Neutrophil (primary cell): ENCODE results near the gene LELP1.
"Not testable (repeated sequence)": the region's sequence is repeated elsewhere in the genome, so short reads cannot be mapped to it uniquely, and the experiment has no call there.

Experiments used
- H3K27ac ChIP-seq: fragments of 200-600 bp; sonication (generic); 2 replicates; pipeline ENCODE4 v1.5.1; 2016; ENCODE audit warnings: mild to moderate bottlenecking, moderate library complexity
- H3K27me3 ChIP-seq: fragments of 200-600 bp; sonication (generic); 2 replicates; pipeline ENCODE4 v1.6.0; 2016; ENCODE audit warnings: mild to moderate bottlenecking
- H3K36me3 ChIP-seq: fragments of 200-600 bp; sonication (generic); 2 replicates; pipeline ENCODE4 v1.5.1; 2017
- H3K4me1 ChIP-seq, 2 experiments: fragments of 200-600 bp in 1 of 2; sonication (generic) in 1 of 2; 1 replicate in 1 of 2; 2 replicates in 1 of 2; pipeline versions ENCODE4 v1.5.1 to v1.6.1; 2013 to 2016; ENCODE audit warnings: low read depth in 1 of 2, low read length in 1 of 2, mild to moderate bottlenecking in 1 of 2, moderate library complexity in 1 of 2; ENCODE audit not compliant: control insufficient read depth in 1 of 2, insufficient read depth in 1 of 2
- H3K4me3 ChIP-seq, 2 experiments: fragments of 200-600 bp in 1 of 2; sonication (generic) in 1 of 2; 1 replicate in 1 of 2; 2 replicates in 1 of 2; pipeline ENCODE4 v1.5.1; 2013 to 2016; ENCODE audit warnings: low read depth in 1 of 2, low read length in 1 of 2, mild to moderate bottlenecking in 1 of 2, moderate library complexity in 1 of 2
- H3K9me3 ChIP-seq: fragments of 200-600 bp; sonication (generic); 2 replicates; pipeline ENCODE4 v1.5.1; 2016
- TF ChIP-seq, protein P1 (sequence below): fragments of 200-600 bp; sonication (generic); IDR thresholded peaks from 2 replicates; pipeline ENCODE4 v1.5.1; 2016; ENCODE audit warnings: antibody characterized with exemption

The LELP1 gene

DNA sequence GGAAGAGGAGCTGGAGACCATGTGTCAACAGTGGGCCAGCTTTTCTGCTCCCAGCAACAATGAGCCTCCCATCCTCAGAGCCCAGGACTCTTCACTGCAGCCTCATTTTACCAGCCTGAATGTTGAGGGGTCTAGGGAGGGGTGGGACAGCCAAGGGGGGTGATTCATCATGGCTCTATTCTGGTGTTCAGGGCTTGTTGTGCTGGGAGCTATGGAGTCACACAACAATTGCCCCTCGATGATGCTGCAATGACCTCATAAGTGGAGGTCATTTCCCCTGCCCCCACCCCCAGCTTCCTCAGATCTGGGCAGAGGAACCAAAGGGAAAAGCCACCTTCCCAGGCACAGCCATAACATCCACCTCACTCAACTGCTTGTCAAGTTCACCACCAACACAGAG, at the start of gene LELP1:
Gene LELP1, plus strand, starts transcription at position 301 of the 400 bp plus-strand sequence. CDS start 1,278 bp downstream, outside the sequence.
- TF ChIP-seq, protein P1, sequence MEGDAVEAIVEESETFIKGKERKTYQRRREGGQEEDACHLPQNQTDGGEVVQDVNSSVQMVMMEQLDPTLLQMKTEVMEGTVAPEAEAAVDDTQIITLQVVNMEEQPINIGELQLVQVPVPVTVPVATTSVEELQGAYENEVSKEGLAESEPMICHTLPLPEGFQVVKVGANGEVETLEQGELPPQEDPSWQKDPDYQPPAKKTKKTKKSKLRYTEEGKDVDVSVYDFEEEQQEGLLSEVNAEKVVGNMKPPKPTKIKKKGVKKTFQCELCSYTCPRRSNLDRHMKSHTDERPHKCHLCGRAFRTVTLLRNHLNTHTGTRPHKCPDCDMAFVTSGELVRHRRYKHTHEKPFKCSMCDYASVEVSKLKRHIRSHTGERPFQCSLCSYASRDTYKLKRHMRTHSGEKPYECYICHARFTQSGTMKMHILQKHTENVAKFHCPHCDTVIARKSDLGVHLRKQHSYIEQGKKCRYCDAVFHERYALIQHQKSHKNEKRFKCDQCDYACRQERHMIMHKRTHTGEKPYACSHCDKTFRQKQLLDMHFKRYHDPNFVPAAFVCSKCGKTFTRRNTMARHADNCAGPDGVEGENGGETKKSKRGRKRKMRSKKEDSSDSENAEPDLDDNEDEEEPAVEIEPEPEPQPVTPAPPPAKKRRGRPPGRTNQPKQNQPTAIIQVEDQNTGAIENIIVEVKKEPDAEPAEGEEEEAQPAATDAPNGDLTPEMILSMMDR = no peak
- no peaks in the 10 kb centered on the region for H3K4me1 ChIP-seq
- H3K27ac ChIP-seq = no peak within 1 kb of the TSS
- no peaks in the 10 kb centered on the region for H3K9me3 ChIP-seq
- peaks cover 59% of the 10 kb centered on the region for H3K27me3 ChIP-seq
- no peaks in the 10 kb centered on the region for H3K36me3 ChIP-seq
- no peak within 1 kb of the TSS for H3K4me3 ChIP-seq

DNA sequence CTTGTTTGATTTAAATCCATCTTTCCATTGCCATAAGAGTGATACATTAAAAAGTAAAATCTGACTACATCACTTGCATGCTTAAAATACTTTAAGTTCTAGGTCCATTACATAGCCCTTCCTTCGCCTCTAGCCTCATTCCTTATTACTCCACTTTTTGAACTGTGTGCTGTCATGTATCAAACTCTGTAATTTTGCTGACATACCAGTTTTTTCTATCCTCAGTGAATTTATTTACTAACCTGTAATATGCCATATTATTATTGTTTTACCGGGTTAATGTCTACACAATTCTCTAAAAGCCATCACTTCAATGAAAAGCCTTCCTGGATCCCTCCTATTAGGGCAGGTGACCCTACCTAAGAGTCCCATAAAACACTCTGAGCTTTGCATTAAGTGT, 47.7 kb upstream of the LELP1 start:
- Histone ChIP-seq H3K4me3 (no peak overlapping the region), H3K9me3 (no peaks in the 10 kb centered on the region), H3K36me3 (no peaks in the 10 kb centered on the region), H3K27me3 (peaks cover 29% of the 10 kb centered on the region), H3K27ac (no peak overlapping the region), H3K4me1 (no peaks in the 10 kb centered on the region)
- TF ChIP-seq, protein P1 = no peak

DNA sequence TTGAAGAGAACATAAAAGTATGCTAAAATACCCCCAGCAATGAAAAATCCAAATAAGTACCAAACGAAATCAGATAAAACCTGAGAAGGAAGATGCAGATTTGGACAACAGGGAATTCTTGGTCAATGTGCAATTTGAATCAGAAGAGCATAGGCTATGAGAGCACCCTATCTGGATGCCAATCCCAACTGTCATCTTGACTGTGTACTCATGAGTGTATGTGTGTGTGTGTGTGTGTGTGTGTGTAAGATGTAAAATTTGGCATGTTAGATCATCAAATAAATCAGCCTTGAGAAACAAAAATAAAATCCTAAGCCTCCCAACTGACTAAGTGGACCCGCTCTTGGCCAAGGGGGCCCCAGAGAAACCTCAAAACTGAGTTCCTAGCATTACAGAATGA, 34.5 kb upstream of the LELP1 start:
- TF ChIP-seq, protein P1 = no peak
- Histone ChIP-seq H3K4me1 (no peaks in the 10 kb centered on the region), H3K27me3 (peaks cover 33% of the 10 kb centered on the region), H3K4me3 (no peak overlapping the region), H3K36me3 (no peaks in the 10 kb centered on the region), H3K27ac (no peak overlapping the region), H3K9me3 (no peaks in the 10 kb centered on the region)

DNA sequence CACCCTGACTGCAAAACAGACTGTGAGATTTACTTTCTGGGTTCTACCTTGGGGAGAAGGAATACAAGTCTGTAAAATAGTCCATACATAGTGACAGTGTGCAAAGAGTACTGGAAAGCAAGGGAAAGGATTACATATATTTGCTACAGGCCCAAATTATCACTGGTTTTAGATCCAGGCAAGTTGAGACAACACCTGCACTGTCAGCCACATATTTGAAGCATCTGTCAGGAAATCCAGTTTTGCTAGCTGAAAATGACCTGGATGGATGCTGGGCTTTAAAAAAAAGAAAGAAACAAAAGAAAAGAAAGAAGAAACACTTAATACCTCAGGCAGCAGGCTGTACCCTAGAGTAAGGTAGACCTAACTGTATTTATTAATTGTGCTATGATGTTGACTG, 28.6 kb upstream of the LELP1 start:
- H3K27ac ChIP-seq = no peak overlapping the region
- H3K27me3 ChIP-seq = peaks cover 45% of the 10 kb centered on the region
- no peak overlapping the region for H3K4me3 ChIP-seq
- TF ChIP-seq, protein P1 = no peak
- no peaks in the 10 kb centered on the region for H3K4me1 ChIP-seq
- no peaks in the 10 kb centered on the region for H3K9me3 ChIP-seq
- no peaks in the 10 kb centered on the region for H3K36me3 ChIP-seq

DNA sequence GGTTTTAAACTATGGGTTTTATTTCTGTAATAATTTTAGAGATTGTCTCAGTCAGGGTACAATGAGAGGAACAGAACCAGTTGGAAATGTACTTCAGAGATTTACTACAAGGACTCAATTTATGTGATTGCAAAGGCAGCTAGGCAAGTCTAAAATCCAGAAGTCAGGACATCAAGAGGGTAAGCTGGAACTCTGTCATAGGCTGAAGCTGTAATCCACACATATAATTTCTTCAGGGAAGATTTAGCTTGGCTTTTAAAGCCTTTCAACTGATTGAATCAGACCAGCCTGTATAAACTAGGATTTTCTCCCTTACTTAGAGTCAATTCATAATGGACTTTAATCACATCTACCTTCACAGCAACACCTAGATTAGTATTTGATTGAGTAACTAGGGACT, 24.3 kb upstream of the LELP1 start:
- TF ChIP-seq, protein P1 = no peak
- Histone ChIP-seq H3K4me1 (no peaks in the 10 kb centered on the region), H3K27me3 (peaks cover 57% of the 10 kb centered on the region), H3K27ac (no peak overlapping the region), H3K36me3 (no peaks in the 10 kb centered on the region), H3K9me3 (no peaks in the 10 kb centered on the region), H3K4me3 (no peak overlapping the region)

DNA sequence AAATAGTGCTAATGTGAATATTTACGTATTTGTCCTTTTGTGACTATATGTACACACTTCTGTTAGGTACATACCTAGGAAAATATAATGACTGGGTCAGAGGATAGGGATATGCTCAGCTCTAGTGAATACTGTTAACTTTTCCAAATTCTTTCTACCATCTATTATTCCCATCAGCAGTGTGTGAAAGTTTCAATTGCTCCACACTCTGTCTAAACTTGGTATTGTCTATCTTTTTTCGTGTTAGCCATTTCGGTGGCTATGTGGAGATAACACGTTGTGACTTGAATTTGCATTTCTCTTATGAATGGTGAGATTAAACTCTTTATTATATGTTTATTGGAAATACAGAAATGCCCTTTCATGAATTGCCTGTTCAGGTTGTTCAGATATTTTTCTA, 22.7 kb upstream of the LELP1 start:
- no peaks in the 10 kb centered on the region for H3K36me3 ChIP-seq
- TF ChIP-seq, protein P1 = no peak
- no peak overlapping the region for H3K4me3 ChIP-seq
- peaks cover 55% of the 10 kb centered on the region for H3K27me3 ChIP-seq
- H3K9me3 ChIP-seq = no peaks in the 10 kb centered on the region
- H3K4me1 ChIP-seq = no peaks in the 10 kb centered on the region
- H3K27ac ChIP-seq = no peak overlapping the region

DNA sequence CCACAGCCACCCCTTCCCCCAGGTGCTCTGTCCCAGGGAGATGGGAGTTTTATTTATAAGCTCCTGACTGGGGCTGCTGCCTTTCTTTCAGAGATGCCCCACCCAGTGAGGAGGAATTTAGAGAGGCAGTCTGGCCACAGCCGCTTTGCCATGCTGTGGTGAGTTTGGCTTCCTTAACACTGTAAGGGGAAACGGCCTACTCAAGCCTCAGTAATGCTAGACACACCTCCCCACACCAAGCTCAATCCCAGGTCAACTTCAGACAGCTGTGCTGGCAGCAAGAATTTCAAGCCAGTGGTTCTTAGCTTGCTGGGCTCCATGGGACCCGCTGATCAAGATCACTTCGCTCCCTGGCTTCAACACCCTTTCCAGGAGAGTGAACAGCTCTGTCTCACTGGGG, 14.9 kb upstream of the LELP1 start:
- H3K27ac ChIP-seq, H3K4me1 ChIP-seq, H3K9me3 ChIP-seq, H3K36me3 ChIP-seq, H3K4me3 ChIP-seq: not testable (repeated sequence)
- peaks cover 62% of the 10 kb centered on the region for H3K27me3 ChIP-seq
